Measurements from ENCODE around the gene RHOV. TPM values are rescaled to one million over a fixed set of nuclear protein-coding genes. Genes with fewer than 3 reads are reported as not detected.
A peak's percentile ranks its signal among the peaks of the same experiment; 100 is the strongest.

The RHOV gene
- total RNA-seq, 1 experiment from 2014 or later: 0.82 TPM

DNA sequence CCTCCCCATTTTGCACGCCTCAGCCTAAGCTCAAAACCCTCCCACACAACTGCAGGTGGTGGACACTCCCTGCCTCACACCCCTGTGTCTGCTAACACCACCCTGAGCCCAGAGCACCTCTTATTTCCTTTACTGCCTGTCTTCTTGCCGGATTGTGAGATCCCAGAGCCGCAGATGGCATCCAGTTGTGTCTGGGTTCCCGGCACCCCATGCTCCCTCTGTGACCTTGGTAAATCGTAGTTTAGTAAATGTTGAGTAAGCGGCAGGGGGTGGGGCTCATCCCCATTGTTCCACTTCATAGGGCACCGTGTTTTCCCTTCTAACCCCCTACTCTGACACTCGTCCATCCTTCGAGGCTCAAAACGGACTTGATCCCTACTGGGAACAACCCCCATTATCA is 15.3 kb downstream of the RHOV start:
- in situ Hi-C loops (cut with HindIII; ENCODE audit: low pct_unique_long_range_greater_than_20kb, low sequenced_read_pairs): no loop called here

DNA sequence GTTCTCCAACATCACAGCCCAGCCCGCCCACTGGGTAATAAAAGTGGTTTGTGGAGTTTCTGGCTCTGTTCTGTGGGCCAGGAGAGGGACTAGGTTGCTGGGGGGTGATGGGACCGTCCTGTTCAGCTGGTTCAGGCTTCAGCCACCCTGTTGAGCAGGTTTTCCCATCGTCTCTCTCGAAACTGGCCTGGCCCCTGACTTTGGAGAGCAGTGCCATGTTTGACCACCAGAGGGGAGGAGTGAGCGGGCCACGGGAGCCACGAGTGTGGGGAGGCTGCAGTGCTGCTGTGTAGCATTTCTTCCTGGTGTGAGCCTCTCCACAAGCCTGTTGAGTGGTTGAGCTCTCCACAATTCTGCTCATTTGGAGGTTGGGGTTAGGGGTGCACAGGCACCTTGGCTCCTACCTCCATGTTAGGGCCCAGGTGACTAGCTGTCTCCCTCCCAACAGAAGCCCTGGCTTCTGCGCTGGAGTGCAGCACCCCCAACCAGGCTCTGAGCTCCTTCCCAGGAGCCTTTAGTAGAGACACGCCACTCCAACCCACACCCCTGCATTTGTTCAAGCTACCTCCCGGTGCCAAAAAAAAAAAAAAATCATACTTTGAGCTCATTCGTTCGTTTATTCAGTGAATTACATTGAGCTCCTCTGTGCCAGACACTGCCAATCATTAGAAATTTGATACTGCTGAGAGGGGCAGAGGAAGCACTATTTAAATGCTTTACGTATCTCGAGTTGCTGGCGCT is 16.3 kb downstream of the RHOV start:
- DNase-seq (ENCODE audit: low read depth, low spot score): peak; percentile 82
- in situ Hi-C loops (cut with HindIII; ENCODE audit: low pct_unique_long_range_greater_than_20kb, low sequenced_read_pairs): no loop called here

More for the DNA sequence above, 15.3 kb downstream of the RHOV start:
- DNase-seq (ENCODE audit: low read depth, low spot score): no peak

DNA sequence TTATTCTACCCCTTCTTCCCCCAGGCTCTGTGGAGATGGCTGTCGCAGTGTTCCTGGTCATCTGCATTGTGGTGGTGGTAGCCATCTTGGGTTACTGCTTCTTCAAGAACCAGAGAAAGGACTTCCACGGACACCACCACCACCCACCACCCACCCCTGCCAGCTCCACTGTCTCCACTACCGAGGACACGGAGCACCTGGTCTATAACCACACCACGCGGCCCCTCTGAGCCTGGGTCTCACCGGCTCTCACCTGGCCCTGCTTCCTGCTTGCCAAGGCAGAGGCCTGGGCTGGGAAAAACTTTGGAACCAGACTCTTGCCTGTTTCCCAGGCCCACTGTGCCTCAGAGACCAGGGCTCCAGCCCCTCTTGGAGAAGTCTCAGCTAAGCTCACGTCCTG is 17.3 kb downstream of the RHOV start:
- no peak for DNase-seq (ENCODE audit: low read depth, low spot score)
- in situ Hi-C loops (cut with HindIII; ENCODE audit: low pct_unique_long_range_greater_than_20kb, low sequenced_read_pairs): no loop called here

DNA sequence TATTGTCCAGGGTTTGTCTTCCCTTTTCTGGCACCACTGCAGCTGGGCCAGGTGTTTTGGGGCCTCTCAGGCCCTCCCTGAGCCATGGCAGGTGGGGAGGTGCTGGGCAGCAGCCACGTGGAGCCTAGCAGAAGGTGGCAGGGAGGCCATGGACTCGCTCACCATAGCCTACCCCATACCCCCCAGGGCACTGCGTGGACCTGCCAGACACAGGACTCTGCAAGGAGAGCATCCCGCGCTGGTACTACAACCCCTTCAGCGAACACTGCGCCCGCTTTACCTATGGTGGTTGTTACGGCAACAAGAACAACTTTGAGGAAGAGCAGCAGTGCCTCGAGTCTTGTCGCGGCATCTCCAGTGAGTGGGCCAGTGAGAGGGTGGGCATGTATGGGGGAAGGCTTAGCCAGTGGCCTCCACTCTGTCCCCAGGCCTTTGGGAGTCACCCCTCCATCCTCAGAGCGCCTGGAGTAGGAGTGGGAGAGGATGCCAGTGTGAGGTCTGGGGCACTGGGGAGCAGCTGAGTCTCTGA is 18.3 kb downstream of the RHOV start:
- DNase-seq (ENCODE audit: low read depth, low spot score): no peak
- in situ Hi-C loops (cut with HindIII; ENCODE audit: low pct_unique_long_range_greater_than_20kb, low sequenced_read_pairs): no loop called here

DNA sequence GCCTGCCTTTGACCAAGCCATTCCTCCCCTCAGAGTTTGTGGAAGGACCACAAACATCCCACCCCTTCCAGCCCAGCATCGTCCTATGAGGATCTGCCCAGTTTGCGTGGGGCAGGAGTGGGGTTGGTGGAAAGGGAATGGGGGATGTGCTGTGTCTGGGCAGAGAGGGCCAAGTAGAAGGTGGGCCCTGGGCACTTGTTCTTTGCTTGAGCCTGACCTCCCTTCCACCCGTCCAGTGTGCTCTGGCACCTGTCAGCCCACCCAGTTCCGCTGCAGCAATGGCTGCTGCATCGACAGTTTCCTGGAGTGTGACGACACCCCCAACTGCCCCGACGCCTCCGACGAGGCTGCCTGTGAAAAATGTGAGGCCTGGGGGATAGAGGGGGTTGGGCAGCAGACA is 19.9 kb downstream of the RHOV start:
- in situ Hi-C loops (cut with HindIII; ENCODE audit: low pct_unique_long_range_greater_than_20kb, low sequenced_read_pairs): no loop called here
- no peak for DNase-seq (ENCODE audit: low read depth, low spot score)

DNA sequence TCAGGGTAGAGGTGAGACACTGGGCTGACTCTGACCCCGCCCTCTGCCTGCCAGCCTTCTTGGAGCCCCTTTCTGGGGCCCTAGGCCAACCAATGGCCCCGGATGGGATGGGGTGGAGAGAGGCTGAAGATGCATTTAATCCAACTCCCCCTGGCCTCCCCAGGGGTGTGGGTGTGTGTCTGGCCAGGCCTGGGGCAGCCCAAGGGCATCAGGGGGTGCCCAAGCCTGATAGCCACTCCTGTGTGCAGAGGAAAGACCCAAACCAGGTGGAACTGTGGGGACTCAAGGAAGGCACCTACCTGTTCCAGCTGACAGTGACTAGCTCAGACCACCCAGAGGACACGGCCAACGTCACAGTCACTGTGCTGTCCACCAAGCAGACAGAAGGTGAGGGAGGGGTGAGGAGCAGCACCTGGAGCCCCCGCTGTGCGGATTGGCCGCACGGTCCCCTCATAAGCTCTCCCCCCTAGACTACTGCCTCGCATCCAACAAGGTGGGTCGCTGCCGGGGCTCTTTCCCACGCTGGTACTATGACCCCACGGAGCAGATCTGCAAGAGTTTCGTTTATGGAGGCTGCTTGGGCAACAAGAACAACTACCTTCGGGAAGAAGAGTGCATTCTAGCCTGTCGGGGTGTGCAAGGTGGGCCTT is 20.7 kb downstream of the RHOV start:
- in situ Hi-C loops (cut with HindIII; ENCODE audit: low pct_unique_long_range_greater_than_20kb, low sequenced_read_pairs): no loop called here
- DNase-seq (ENCODE audit: low read depth, low spot score): no peak

DNA sequence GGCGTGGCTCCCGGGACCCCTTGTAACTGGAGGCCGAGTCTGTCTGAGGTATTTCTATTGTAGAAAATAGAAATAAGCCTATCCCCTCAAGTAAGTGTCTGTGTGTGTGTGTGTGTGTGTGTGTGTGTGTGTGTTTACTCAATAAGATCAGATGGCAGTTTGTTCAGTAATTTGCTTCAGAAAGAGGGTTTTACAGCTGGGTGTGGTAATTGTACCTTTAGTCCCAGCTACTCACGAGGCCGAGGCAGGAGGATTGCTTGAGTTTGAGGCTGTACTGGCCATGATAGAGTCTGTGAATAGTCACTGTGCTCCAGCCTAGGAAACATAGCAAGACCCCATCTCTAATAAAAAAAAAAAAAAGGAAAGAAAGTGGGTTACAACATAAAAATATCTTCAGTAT is 21.5 kb downstream of the RHOV start:
- DNase-seq (ENCODE audit: low read depth, low spot score): no peak
- in situ Hi-C loops (cut with HindIII; ENCODE audit: low pct_unique_long_range_greater_than_20kb, low sequenced_read_pairs): no loop called here

DNA sequence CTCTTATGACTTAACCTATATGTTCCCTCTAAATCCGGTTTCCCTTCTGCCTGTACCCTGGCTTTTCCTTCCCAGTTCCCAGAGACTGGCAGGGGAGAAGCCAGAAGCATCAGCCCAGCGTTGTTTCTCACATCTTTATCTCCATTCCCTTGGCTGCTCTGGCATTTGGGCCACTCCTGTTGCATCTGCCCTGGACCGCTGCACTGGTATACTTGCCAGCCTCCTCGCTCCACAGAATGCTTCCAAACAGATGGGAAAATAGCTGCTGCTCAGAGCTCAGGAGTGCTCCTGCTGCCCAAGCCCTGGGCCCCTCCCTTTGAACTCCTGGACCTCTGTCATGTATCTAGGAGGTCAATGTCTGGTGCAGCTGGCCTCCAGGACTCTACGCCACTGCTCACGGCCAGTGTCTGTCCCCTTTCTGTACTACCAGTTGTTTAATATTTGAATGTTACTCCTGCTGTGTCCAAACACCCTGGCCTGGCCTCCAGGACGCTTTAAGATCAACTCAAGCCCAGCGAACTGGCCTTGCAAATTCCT is 23.4 kb downstream of the RHOV start:
- no peak for DNase-seq (ENCODE audit: low read depth, low spot score)
- in situ Hi-C loops (cut with HindIII; ENCODE audit: low pct_unique_long_range_greater_than_20kb, low sequenced_read_pairs): no loop called here

DNA sequence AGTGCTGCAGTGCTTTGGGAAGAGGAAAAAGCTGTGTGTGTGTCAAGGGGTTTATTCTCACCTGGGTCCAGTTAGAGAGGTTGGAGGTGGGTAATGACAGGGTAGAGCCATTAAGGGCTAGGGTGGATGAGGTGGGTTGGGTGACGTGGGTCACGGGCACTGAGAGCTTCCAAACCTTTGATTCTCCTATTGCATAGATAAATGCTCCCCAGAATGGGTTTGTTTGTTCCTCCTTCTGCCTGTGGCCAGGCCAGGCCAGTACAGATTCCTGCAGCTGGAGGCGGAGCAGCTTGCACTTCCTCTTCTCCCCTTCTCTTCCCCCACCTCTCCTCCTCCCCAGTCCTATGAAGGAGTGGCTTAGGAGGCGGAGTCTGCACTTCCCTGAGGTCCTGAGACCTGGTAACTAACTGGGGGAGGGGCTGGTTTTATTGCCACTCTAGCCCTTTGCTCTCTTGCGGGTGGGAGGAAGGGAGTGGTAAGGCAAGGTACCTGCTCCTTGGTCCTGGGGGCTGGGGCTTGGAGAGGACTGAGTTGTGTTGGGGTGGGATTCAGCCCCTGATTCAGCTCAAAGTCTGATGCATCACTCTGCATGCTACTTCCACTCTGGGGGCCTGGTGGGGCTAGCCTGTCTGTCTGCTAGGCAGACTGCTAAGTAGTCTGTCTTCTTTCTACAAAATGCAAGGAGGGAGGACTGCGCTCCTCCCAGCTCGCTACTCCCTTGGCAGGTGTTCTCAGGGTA is 26.6 kb downstream of the RHOV start:
- DNase-seq (ENCODE audit: low read depth, low spot score): peak; percentile 73
- in situ Hi-C loops (cut with HindIII; ENCODE audit: low pct_unique_long_range_greater_than_20kb, low sequenced_read_pairs): no loop called here

DNA sequence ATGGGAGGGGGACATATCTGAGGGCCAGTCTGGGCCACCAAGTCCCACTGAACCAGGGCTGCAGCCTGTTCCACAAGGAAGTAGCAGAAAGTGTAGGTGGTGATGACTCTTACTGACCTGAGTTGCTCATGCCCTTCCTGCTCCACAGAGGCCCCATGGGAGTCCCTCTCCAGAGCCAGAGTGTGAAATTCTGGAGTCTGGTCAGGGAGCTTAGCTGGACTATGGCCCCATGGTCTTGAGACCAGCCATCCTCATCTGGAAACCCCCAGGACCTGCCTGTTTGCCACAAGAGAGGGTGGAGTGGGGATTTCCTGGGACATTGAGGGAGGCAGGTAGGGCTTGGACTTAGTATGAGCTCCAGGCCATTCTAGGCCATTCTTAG is 27.2 kb downstream of the RHOV start:
- no peak for DNase-seq (ENCODE audit: low read depth, low spot score)
- in situ Hi-C loops (cut with HindIII; ENCODE audit: low pct_unique_long_range_greater_than_20kb, low sequenced_read_pairs): no loop called here

DNA sequence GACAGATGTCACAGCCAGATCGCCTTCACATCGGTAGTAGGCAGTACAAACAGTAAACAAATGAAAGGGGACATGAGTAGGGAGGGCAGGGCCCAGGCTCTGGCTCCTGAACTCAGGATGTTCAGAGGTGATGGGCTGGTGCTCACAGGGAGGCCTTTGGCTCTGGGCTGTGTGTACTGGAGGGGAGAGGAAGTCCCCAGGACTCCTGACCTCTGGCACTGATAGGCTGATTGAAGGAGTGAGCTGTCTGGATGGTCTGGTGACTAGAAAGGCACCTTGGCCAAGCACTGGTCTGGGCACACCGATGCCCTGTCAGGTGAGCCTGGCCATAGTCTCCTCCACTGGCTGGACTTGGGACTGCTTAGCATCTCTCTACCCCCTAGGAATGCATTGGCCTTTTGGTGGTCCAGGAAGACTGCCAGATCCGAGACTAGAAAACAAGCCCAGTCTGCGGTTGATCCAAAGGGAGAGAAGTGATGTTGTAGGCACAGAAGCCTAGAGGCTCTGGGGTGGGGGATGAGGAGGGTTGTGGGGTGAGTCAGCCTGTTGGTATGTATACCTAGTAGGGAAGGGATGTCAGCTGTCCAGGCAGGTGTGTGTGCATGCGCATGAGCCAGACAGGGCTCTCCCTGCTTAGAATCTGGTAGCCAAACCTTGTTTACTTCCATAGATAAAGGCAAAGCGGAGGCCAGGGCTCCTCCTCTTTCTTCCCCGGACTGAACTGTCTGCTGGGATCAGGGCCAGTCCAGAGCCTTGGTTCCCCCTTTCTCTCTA is 28.3 kb downstream of the RHOV start:
- in situ Hi-C loops (cut with HindIII; ENCODE audit: low pct_unique_long_range_greater_than_20kb, low sequenced_read_pairs): no loop called here
- DNase-seq (ENCODE audit: low read depth, low spot score): no peak

DNA sequence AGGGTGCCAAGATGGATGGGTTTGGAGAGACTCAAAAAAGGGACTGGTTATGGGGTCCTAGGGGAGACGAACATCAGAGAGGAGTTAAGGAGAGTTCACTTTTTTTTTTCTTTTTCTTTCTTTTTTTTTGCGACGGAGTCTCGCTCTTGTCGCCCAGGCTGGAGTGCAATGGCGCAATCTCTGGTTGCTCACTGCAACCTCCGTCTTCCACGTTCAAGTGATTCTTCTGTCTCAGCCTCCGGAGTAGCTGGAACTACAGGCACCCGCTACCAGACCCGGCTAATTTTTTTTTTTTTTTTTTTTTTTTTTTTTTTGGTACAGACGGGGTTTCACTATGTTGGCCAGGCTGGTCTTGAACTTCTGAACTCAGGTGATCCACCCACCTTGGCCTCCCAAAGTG is 29.0 kb downstream of the RHOV start:
- DNase-seq (ENCODE audit: low read depth, low spot score): no peak
- in situ Hi-C loops (cut with HindIII; ENCODE audit: low pct_unique_long_range_greater_than_20kb, low sequenced_read_pairs): no loop called here

DNA sequence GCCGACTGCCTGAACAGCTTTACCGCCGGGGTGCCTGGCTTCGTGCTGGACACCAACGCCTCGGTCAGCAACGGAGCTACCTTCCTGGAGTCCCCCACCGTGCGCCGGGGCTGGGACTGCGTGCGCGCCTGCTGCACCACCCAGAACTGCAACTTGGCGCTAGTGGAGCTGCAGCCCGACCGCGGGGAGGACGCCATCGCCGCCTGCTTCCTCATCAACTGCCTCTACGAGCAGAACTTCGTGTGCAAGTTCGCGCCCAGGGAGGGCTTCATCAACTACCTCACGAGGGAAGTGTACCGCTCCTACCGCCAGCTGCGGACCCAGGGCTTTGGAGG is 29.4 kb downstream of the RHOV start:
- in situ Hi-C loops (cut with HindIII; ENCODE audit: low pct_unique_long_range_greater_than_20kb, low sequenced_read_pairs): no loop called here
- no peak for DNase-seq (ENCODE audit: low read depth, low spot score)

DNA sequence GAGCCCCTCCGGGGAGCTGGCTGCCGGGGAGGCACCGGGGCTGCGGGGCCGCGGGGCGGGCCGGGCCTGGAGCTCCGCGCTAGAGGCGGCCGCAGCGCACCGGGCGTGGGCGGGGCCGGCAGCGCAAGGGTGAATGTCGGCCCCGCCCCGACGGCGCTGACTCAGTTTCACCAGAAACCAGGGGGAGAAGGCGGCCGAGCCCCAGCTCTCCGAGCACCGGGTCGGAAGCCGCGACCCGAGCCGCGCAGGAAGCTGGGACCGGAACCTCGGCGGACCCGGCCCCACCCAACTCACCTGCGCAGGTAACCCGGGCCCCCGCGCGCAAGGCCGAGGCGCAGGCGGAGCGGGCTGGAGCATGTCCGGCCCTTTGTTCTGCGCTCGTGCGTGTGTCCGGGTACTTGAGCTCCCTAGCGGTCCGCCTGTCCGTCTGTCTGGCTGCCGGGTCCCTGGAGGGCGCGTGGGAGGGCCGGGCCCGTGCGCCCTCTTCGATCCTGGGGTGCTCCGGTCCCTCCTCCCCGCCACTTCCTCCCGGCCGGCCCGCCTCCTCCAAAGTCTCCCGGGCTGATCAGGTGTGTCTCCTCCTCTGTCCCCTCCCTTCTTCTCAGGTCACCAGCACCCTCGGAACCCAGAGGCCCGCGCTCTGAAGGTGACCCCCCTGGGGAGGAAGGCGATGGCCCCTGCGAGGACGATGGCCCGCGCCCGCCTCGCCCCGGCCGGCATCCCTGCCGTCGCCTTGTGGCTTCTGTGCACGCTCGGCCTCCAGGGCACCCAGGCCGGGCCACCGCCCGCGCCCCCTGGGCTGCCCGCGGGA is 29.9 kb downstream of the RHOV start, which contains the start of gene SPINT1:
Gene SPINT1 (plus strand): TSS at position 164 of the 811 bp plus-strand sequence. CDS start 507 bp downstream, at position 671.
- in situ Hi-C loops (cut with HindIII; ENCODE audit: low pct_unique_long_range_greater_than_20kb, low sequenced_read_pairs): no loop called here
- no peak for DNase-seq (ENCODE audit: low read depth, low spot score)

DNA sequence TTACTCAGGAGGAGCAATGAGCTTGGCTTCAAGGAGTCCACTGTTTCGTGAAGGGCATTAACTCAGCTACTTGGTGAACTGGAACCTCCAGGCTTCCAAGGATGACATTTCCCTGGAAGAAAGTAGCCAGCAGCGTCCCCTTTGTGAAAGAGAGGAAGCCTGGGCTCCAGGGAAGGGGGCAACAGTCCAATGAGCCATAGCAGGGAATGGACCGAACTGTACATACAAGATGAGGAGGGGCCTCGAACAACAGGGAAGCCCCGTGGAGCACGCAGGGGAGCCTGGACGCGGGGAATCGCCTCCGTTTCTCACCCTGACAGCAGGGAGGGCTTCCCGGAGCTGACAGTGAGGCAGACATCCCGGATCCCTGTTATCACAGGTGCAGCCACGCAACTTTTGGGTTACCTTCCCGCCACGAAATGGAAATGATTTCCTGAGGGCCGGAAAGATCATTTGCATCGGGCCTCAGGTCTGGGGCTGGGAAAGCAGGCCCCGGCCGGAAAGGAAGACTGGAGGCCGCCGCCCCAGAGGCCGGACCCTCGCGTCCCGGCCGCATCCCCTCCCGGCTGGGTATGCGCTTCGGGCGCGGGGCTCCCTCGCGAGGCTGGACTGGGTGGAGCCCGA is 30.7 kb downstream of the RHOV start:
- in situ Hi-C loops (cut with HindIII; ENCODE audit: low pct_unique_long_range_greater_than_20kb, low sequenced_read_pairs): no loop called here
- no peak for DNase-seq (ENCODE audit: low read depth, low spot score)

DNA sequence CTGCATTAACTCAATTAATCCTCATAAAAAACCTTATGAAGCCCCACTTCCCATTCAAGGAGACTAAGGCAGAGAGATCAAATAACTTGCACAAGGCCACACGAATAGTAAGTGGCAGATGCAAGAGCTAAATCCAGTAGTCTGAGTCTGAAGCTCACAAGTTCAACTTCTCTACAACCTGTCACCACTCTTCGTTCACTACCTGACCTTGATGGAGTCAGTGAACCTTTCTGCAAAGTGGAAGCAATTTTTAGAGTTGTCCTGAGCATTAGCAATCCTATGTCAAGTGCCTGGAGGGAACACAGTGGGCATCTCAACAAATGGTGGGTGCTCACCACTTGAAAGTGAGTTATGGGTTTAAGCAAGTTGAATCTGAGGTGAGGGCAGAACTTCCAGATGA is 32.3 kb downstream of the RHOV start:
- DNase-seq (ENCODE audit: low read depth, low spot score): no peak
- in situ Hi-C loops (cut with HindIII; ENCODE audit: low pct_unique_long_range_greater_than_20kb, low sequenced_read_pairs): no loop called here

Measured in SK-MEL-5 (cell line).